ENCODE data around the gene KRTAP9-7.
A peak's percentile ranks its signal among the peaks of the same experiment; 100 is the strongest.

The KRTAP9-7 gene

GRCh38 chr17:41278176-41278955, 2.9 kb downstream of the KRTAP9-7 start:
- no peak for DNase-seq

GRCh38 chr17:41284043-41284442, 8.5 kb downstream of the KRTAP9-7 start:
- no peak for DNase-seq

GRCh38 chr17:41284546-41284945, 9.0 kb downstream of the KRTAP9-7 start:
- no peak for DNase-seq

- DNase-seq, result no peak
These were observed 11.6 kb downstream of the KRTAP9-7 start for GRCh38 chr17:41287050-41287449.

- DNase-seq, result no peak
These were observed 18.5 kb downstream of the KRTAP9-7 start for GRCh38 chr17:41294016-41294415.

GRCh38 chr17:41296846-41297245, 21.3 kb downstream of the KRTAP9-7 start:
- no peak for DNase-seq

- no peak for DNase-seq
These were observed 23.1 kb downstream of the KRTAP9-7 start for GRCh38 chr17:41298458-41299135.

- no peak for DNase-seq
These were observed 25.8 kb downstream of the KRTAP9-7 start for GRCh38 chr17:41301204-41301790.

GRCh38 chr17:41301916-41302901, 26.7 kb downstream of the KRTAP9-7 start, which contains the start of gene KRTAP29-1:
TSS of gene KRTAP29-1 (minus strand) at chr17:41302851. CDS start at chr17:41302851, 0 bp downstream.
- DNase-seq, result no peak

- no peak for DNase-seq
These were observed 27.5 kb downstream of the KRTAP9-7 start for GRCh38 chr17:41302981-41303380.

- DNase-seq, result no peak
These were observed 28.6 kb downstream of the KRTAP9-7 start for GRCh38 chr17:41304091-41304490.

- no peak for DNase-seq
These were observed 32.1 kb downstream of the KRTAP9-7 start for GRCh38 chr17:41307647-41308046.

- no peak for DNase-seq
These were observed 32.9 kb downstream of the KRTAP9-7 start for GRCh38 chr17:41308251-41308917.

- DNase-seq, result no peak
These were observed 33.4 kb downstream of the KRTAP9-7 start, which contains the start of gene KRTAP16-1 for GRCh38 chr17:41308918-41309359. TSS of gene KRTAP16-1 (minus strand) at chr17:41309309. CDS start at chr17:41309253, 56 bp downstream.

- DNase-seq, result no peak
These were observed 35.6 kb downstream of the KRTAP9-7 start for GRCh38 chr17:41311111-41311510.

GRCh38 chr17:41315204-41315794, 39.8 kb downstream of the KRTAP9-7 start, which contains the start of gene KRTAP17-1:
TSS of gene KRTAP17-1 (minus strand) at chr17:41315710. CDS start at chr17:41315650, 60 bp downstream.
- no peak for DNase-seq

- DNase-seq, result no peak
These were observed 40.4 kb downstream of the KRTAP9-7 start for GRCh38 chr17:41315814-41316445.

GRCh38 chr17:41318231-41318630, 42.7 kb downstream of the KRTAP9-7 start:
- DNase-seq, result no peak

GRCh38 chr17:41322094-41322902, 46.8 kb downstream of the KRTAP9-7 start:
- DNase-seq, result peak; percentile 5 to 73
